Bronchus fibroblast of lung (primary cell): Measurements from ENCODE around the gene COG5. TPM values are rescaled to one million over a fixed set of nuclear protein-coding genes. Genes with fewer than 3 reads are reported as not detected.

Experiments used
- total RNA-seq: library from RNA; depleted of rRNA; stranded (reverse); fragments of >200 nt; gene quantifications from 2 replicates; pipeline ENCODE4 v1.2.3, GENCODE V29; 2015

Gene COG5
- 27.9 and 38.4 TPM in 2 replicates for total RNA-seq

GRCh38 chr7:107563775-107564552, at the start of gene COG5, which contains the start of gene DUS4L:
TSS of gene COG5 (minus strand) at chr7:107563920. CDS start at chr7:107563896, 24 bp downstream.
TSS of gene DUS4L (plus strand) at chr7:107563971. CDS start at chr7:107567071, 3,100 bp downstream.

DNA sequence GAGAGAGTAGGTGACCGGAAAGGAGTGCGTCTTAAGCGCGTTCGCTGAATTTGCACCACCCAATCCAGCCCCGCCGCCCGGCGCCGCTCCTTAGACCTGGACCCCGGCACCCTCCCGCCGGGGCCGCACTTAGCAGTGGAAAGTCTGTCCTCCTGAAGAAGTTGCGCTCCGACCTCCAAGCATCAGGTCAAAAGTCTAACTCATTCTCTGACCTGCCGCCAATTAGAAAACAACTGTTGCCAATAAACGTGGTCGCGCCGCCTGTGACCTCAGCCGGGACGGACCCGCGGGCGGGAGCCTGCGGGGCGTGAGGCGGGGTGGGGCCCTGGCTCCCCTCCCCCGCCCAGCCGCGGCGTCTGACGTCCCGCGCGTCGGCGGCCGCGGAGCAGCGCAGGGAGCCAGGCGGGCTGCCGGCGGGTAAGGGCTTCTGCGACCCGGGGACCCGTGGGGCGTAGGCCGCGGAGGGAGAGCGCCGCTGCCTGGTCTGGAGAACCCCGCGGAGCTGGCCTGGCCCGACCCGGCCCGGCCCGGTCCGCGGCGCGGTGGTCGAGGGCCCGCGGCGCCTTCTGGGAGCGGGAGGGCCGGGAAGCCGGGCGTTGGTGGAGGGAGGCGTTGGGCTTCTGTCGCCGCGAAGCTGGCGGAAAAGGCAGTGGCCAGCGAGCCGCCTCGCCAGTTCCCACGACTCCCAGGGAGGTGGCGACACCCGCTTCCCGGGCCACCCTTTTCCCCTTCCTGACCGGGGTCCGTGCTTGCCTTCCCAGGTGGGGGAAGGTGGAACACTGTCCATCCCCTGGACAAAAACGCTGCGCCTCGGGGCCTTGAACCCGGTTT, 16.4 kb upstream of the COG5 start, which contains the start of gene BCAP29:
TSS of gene BCAP29 (plus strand) at position 362 of the 831 bp plus-strand sequence. CDS start 527 bp downstream, outside the sequence.

GRCh38 chr7:107469929-107470328, 93.8 kb downstream of the COG5 start, which contains the start of gene GPR22:
TSS of gene GPR22 (plus strand) at chr7:107470057. CDS start at chr7:107474061, 4,004 bp downstream.

GRCh38 chr7:107168233-107169119, 395.2 kb downstream of the COG5 start, which contains the start of gene HBP1:
TSS of gene HBP1 (plus strand) at chr7:107169003. CDS start at chr7:107179894, 10,891 bp downstream.

Other genes starting within 250 kb of the COG5 start
- not detected in 2 replicates for gene GPR22, start 93.9 kb downstream of the COG5 start, total RNA-seq
- 8.8 and 9.1 TPM in 2 replicates for gene DUS4L, start 51 bp upstream of the COG5 start, total RNA-seq
- gene BCAP29, start 16.3 kb upstream of the COG5 start, total RNA-seq: 60.2 and 71.6 TPM in 2 replicates
- 0.17 and 0.74 TPM in 2 replicates for gene SLC26A4, start 96.9 kb upstream of the COG5 start, total RNA-seq
- 12.0 and 12.9 TPM in 2 replicates for gene CBLL1, start 180.2 kb upstream of the COG5 start, total RNA-seq
- gene SLC26A3, start 239.3 kb upstream of the COG5 start, total RNA-seq: not detected in 2 replicates